ENCODE measurements around the gene CCT7. TPM values are rescaled to one million over a fixed set of nuclear protein-coding genes. Genes with fewer than 3 reads are reported as not detected.

The CCT7 gene
- total RNA-seq, 1 experiment from 2014 or later: 637 TPM

DNA sequence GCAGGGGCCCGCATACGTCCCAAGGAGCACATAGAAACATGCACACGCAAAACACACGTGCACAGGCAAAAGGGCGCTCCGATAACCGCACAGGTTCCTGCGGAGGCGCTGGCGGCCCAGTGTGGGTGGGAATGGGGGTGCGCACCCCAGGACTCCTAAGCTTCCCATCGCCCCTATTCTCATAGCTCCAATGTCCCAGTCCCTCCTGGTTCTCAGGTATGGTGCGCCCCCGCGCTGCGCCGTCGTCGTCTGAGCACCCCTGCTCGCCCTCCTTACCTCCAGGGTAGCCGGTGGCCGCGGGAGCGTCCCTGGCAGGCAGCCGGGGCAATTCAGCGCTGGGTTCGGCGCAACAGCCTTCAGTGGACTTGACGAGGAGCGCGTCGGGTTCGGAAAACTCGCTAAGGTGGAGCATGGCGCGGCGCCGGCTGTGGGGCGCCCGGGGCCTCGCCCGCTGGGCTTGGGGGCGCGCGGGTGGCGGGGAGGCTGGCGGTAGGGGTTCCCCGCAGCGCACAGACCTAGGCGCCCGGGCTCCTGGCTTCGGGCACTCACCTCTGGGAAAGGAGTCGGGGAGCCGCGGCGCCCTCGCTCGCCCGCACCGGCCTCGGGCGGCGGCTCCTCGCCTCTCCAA is 58.9 kb downstream of the CCT7 start:
- DNase-seq (ENCODE audit: low read depth, low spot score): no peak
- intact Hi-C loops (cut with micrococcal nuclease): no loop called here
- peak overlapping the region; percentile 88 for H3K4me2 ChIP-seq (ENCODE audit: low read length)
- no peaks in the 10 kb centered on the region for H3K36me3 ChIP-seq (ENCODE audit: control insufficient read depth in 1 of 2, insufficient read depth in 2 of 2, low read length in 2 of 2)
- ATAC-seq: no peak
- no TSS peak for BruUV-seq (replicated peaks)
- no peaks in the 10 kb centered on the region for H4K20me1 ChIP-seq (ENCODE audit: insufficient read depth)
- H3K4me3 ChIP-seq (replicated peaks in 1 of 2; ENCODE audit: low read depth in 1 of 2, low read length in 2 of 2): peak overlapping the region in 1 of 2 experiments; percentile 55; a peak in 1 of 4 replicates
- TF ChIP-seq SIN3A (IDR thresholded peaks at IDR 0.05; ENCODE audit: low read depth): no peak
- no peak for TF ChIP-seq EGR1 (IDR thresholded peaks at IDR 0.05; ENCODE audit: low read depth)
- no peak for TF ChIP-seq SRF (IDR thresholded peaks at IDR 0.05; ENCODE audit: low read depth)
- TF ChIP-seq RAD21 (IDR thresholded peaks at IDR 0.05; ENCODE audit: low read depth): no peak
- TF ChIP-seq ZNF274 (IDR thresholded peaks at IDR 0.05; ENCODE audit: low read depth, low read length): no peak
- TF ChIP-seq EZH2phosphoT487 (IDR thresholded peaks at IDR 0.05; ENCODE audit: borderline replicate concordance): no peak
- TF ChIP-seq CBX3 (IDR thresholded peaks at IDR 0.05; ENCODE audit: low read depth): no peak
- no peak for TF ChIP-seq EZH2 (IDR thresholded peaks at IDR 0.05)
- TF ChIP-seq, protein P1, sequence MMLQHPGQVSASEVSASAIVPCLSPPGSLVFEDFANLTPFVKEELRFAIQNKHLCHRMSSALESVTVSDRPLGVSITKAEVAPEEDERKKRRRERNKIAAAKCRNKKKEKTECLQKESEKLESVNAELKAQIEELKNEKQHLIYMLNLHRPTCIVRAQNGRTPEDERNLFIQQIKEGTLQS (IDR thresholded peaks at IDR 0.05): no peak
- no peak for TF ChIP-seq JUND (IDR thresholded peaks at IDR 0.05)
- TF ChIP-seq TCF7L2 (IDR thresholded peaks at IDR 0.05; ENCODE audit: borderline replicate concordance, extremely low read depth, insufficient read depth, insufficient read length): no peak
- no peak for TF ChIP-seq YY1 (IDR thresholded peaks at IDR 0.05; ENCODE audit: extremely low read depth, insufficient replicate concordance, low read depth, low read length)
- no peak for TF ChIP-seq FOSL1 (IDR thresholded peaks at IDR 0.05; ENCODE audit: low read depth)
- TF ChIP-seq POLR2AphosphoS5 (IDR thresholded peaks at IDR 0.05; ENCODE audit: low read depth, low read length): no peak
- TF ChIP-seq, protein P2, sequence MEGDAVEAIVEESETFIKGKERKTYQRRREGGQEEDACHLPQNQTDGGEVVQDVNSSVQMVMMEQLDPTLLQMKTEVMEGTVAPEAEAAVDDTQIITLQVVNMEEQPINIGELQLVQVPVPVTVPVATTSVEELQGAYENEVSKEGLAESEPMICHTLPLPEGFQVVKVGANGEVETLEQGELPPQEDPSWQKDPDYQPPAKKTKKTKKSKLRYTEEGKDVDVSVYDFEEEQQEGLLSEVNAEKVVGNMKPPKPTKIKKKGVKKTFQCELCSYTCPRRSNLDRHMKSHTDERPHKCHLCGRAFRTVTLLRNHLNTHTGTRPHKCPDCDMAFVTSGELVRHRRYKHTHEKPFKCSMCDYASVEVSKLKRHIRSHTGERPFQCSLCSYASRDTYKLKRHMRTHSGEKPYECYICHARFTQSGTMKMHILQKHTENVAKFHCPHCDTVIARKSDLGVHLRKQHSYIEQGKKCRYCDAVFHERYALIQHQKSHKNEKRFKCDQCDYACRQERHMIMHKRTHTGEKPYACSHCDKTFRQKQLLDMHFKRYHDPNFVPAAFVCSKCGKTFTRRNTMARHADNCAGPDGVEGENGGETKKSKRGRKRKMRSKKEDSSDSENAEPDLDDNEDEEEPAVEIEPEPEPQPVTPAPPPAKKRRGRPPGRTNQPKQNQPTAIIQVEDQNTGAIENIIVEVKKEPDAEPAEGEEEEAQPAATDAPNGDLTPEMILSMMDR (IDR thresholded peaks at IDR 0.05 in 2 of 3, conservative IDR thresholded peaks at IDR 0.05 in 1 of 3; ENCODE audit: borderline replicate concordance in 1 of 3, insufficient read depth in 1 of 3, low read depth in 2 of 3, low read length in 2 of 3): no peak
- TF ChIP-seq CEBPB (IDR thresholded peaks at IDR 0.05; ENCODE audit: low read depth): no peak
- TF ChIP-seq, protein P3, sequence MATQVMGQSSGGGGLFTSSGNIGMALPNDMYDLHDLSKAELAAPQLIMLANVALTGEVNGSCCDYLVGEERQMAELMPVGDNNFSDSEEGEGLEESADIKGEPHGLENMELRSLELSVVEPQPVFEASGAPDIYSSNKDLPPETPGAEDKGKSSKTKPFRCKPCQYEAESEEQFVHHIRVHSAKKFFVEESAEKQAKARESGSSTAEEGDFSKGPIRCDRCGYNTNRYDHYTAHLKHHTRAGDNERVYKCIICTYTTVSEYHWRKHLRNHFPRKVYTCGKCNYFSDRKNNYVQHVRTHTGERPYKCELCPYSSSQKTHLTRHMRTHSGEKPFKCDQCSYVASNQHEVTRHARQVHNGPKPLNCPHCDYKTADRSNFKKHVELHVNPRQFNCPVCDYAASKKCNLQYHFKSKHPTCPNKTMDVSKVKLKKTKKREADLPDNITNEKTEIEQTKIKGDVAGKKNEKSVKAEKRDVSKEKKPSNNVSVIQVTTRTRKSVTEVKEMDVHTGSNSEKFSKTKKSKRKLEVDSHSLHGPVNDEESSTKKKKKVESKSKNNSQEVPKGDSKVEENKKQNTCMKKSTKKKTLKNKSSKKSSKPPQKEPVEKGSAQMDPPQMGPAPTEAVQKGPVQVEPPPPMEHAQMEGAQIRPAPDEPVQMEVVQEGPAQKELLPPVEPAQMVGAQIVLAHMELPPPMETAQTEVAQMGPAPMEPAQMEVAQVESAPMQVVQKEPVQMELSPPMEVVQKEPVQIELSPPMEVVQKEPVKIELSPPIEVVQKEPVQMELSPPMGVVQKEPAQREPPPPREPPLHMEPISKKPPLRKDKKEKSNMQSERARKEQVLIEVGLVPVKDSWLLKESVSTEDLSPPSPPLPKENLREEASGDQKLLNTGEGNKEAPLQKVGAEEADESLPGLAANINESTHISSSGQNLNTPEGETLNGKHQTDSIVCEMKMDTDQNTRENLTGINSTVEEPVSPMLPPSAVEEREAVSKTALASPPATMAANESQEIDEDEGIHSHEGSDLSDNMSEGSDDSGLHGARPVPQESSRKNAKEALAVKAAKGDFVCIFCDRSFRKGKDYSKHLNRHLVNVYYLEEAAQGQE (IDR thresholded peaks at IDR 0.05; ENCODE audit: low read depth): no peak
- TF ChIP-seq ZFX (IDR thresholded peaks at IDR 0.05): no peak
- TF ChIP-seq, protein P4, sequence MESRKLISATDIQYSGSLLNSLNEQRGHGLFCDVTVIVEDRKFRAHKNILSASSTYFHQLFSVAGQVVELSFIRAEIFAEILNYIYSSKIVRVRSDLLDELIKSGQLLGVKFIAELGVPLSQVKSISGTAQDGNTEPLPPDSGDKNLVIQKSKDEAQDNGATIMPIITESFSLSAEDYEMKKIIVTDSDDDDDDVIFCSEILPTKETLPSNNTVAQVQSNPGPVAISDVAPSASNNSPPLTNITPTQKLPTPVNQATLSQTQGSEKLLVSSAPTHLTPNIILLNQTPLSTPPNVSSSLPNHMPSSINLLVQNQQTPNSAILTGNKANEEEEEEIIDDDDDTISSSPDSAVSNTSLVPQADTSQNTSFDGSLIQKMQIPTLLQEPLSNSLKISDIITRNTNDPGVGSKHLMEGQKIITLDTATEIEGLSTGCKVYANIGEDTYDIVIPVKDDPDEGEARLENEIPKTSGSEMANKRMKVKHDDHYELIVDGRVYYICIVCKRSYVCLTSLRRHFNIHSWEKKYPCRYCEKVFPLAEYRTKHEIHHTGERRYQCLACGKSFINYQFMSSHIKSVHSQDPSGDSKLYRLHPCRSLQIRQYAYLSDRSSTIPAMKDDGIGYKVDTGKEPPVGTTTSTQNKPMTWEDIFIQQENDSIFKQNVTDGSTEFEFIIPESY (IDR thresholded peaks at IDR 0.05; ENCODE audit: extremely low read depth, insufficient replicate concordance, low read length): no peak
- no peaks in the 10 kb centered on the region for H3K9me2 ChIP-seq (ENCODE audit: insufficient read depth)
- no peaks in the 10 kb centered on the region for H3K79me2 ChIP-seq (ENCODE audit: insufficient read depth, low read length)
- peaks cover 10 to 24% of the 10 kb centered on the region in 2 experiments; a peak in 3 of 4 replicates for H3K4me1 ChIP-seq (ENCODE audit: control insufficient read depth in 1 of 2, insufficient read depth in 2 of 2, low read length in 2 of 2)
- no peaks in the 10 kb centered on the region for H3K9me3 ChIP-seq (ENCODE audit: control insufficient read depth in 1 of 2, insufficient read depth in 1 of 2, low read depth in 1 of 2, low read length in 2 of 2)
- H3K9ac ChIP-seq (ENCODE audit: low read length): no peak overlapping the region
- ChIA-PET CTCF (no interaction called here), POLR2A (no interaction called here), RAD21 (ENCODE audit: low non-redundant PET in 1 of 2, low total read pairs in 2 of 2, uncharacterized antibody in 2 of 2, unreplicated experiment in 2 of 2) (no interaction called here)
- H2AFZ ChIP-seq (ENCODE audit: low read depth, low read length, poor library complexity, severe bottlenecking): no peak overlapping the region
- H3K27me3 ChIP-seq (ENCODE audit: insufficient read depth, low read length): peaks cover 17% of the 10 kb centered on the region; the same call in 1 of the 2 replicates
- H3K27ac ChIP-seq (ENCODE audit: low read depth, low read length): no peak overlapping the region

All from HCT116 (cell line).